ELF-1 (cell line): ENCODE measurements around the gene PRR22.
"Not testable (repeated sequence)": the region's sequence is repeated elsewhere in the genome, so short reads cannot be mapped to it uniquely, and the experiment has no call there.

Source experiments
- DNase-seq: peaks from one replicate; pipeline ENCODE4 v3.0.0-alpha.2; 2016; ENCODE audit warnings: low read depth, low spot score

The PRR22 gene

DNA sequence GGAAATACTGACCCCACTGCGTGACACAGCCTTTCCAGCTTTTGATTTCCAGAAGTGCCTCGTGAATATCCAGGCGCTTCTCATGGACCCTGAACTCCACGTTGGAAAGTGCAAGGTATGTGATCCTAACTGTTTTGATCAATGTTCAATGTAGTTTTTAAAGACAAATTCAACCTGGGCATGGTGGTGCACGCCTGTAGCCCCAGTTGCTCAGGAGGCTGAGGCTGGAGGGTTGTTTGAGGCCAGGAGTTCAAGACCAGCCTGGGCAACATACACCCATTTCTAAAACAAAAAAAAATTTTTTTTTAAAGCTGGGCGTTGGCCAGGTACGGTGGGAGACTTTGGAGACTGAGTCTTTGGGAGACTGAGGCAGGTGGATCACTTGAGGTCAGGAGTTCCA is 32.8 kb downstream of the PRR22 start:
- DNase-seq = no peak

- DNase-seq = no peak
Measured at GRCh38 chr19:5749505-5749904, 35.0 kb downstream of the PRR22 start.

DNA sequence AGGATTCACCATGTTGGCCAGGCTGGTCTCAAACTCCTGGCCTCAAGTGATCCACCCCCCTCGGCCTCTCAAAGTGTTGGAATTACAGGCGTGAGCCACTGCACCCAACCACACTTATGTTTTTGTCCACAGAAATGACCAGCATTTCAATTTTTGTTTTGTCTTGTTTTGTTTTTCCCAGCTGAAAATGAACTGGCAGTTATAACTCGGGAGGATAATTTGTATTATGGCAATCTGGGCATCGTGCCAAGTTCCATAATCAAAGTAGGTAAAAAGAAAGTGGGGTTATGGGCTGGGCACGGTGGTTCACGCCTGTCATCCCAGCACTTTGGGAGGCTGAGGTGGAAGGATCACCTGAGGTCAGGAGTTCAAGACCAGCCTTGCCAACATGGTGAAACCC is 35.6 kb downstream of the PRR22 start:
- DNase-seq = not testable (repeated sequence)

DNA sequence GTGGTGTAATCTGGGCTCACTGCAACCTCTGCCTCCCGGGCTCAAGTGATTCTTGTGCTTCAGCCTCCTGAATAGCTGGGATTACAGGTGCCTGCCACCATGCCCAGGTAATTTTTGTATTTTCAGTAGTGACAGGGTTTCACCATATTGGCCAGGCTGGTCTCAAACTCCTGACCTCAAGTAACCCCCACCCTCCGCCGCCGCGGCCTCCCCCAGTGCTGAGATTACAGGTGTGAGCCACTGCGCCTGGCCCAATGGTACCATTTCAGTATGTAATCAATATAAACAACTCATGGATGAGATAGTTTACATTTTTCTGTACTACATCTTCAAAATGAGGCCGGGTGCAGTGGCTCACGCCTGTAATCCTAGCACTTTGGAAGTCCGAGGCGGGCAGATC is 39.5 kb downstream of the PRR22 start:
- DNase-seq = not testable (repeated sequence)

- no peak for DNase-seq
Measured at GRCh38 chr19:5743630-5744029, 40.9 kb downstream of the PRR22 start.

GRCh38 chr19:5742051-5742450 is 42.5 kb downstream of the PRR22 start:
- no peak for DNase-seq

GRCh38 chr19:5738423-5738822 is 46.1 kb downstream of the PRR22 start:
- no peak for DNase-seq

DNA sequence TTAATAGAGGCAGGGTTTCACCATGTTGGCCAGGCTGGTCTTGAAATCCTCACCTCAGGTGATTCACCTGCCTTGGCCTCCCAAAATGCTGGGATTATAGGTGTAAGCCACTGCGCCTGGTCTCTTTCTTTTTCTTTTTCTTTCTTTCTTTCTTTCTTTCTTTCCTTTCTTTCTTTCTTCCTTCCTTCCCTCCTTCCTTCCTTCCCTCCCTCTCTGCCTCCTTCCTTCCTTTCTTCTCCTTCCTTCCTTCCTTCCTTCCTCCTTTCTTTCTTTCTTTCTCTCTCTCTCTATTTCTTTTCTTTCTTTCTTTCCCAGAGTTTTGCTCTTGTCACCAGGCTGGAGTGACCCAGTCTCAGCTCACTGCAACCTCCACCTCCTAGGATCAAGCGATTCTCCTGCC is 51.4 kb downstream of the PRR22 start:
- not testable (repeated sequence) for DNase-seq
